NOMO-1 (cell line): ENCODE results near the gene TNFRSF14.

ENCODE experiments used
- DNase-seq, 2 experiments: peaks; one replicate each; lab custom pipeline; 2025; ENCODE audit not compliant: unreplicated experiment in 2 of 2; lab: John Stamatoyannopoulos, UW

TNFRSF14 gene

DNA sequence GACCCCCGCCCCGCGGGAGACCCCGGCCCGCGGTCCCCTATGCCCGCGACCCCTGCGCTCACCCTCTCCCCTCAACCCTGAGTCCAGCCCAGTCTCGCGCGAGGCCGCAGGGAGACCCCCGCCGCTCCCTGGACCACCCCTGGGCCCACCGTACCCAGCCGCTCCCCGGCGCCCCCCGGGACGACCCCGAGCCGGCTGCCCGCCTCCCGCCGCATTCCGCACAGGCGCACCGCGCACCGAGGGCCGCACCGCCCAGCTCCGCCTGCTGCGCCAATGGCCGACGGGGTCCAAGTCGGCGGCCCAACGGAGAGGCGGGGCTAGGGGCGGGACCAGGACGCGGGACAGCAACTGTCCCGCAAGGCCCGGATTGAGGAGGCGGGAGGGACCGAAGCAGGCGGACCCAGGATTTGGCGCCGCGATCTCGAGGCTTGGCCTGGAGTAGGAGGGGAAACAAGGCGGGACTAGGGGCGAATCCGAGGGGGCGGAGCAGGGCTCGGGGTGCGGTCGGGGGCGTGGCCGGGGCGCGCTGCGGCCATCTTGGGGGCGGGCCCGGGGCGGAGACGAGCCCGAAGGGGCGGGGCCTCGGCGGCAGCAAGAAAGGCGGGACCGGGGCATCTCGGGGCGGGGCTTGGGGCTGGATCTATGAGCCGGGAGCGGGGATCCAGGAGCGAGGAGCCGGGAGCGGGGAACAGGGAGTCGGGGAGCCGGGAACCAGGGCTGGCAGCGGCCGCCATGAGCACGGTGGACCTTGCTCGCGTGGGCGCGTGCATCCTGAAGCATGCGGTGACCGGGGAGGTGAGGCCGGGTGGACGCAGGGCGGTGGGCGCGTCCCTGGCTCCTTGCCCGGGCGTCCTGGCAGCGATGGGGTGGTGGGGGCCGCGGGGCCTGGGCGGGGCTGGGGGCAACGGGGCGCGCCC, 30.2 kb downstream of the TNFRSF14 start, which contains the start of gene PRXL2B:
TSS of gene PRXL2B (plus strand) at position 624 of the 917 bp plus-strand sequence. CDS start at position 733, 109 bp downstream.
- peak; percentile 97 to 98 for DNase-seq

DNA sequence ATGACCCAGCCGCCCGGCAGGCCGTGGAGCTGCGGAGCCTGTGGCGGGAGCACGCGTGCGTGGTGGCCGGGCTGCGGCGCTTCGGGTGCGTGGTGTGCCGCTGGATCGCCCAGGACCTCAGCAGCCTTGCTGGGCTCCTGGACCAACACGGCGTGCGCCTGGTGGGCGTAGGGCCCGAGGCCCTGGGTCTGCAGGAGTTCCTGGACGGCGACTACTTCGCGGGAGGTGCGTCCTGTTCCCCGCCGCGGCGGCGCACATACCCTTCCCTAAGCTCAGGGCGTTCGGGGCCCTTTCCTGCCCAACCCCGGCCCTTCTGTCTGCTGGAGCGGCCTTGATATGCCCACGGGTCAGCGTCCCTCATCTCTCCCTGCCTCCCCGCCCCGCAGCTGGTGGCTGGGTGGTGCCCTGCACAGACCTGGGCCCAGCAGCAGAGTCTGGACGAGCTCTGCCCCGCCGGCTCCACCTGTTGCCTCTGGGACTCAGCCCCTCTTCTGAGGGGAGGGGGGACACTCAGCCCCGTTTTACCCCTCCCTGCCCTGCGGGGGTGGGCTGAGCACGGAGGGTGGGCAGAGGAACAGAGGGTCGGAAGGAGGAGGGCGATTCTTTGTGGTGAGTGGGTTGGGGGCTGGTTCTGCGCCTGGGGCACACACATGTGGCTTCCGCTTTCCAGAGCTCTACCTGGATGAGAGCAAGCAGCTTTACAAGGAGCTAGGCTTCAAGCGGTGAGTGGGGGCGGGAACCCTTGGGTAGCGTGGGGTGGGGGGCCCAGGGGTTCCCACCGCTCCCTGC, 31.1 kb downstream of the TNFRSF14 start:
- DNase-seq: peak in 1 of 2 experiments; percentile 5

DNA sequence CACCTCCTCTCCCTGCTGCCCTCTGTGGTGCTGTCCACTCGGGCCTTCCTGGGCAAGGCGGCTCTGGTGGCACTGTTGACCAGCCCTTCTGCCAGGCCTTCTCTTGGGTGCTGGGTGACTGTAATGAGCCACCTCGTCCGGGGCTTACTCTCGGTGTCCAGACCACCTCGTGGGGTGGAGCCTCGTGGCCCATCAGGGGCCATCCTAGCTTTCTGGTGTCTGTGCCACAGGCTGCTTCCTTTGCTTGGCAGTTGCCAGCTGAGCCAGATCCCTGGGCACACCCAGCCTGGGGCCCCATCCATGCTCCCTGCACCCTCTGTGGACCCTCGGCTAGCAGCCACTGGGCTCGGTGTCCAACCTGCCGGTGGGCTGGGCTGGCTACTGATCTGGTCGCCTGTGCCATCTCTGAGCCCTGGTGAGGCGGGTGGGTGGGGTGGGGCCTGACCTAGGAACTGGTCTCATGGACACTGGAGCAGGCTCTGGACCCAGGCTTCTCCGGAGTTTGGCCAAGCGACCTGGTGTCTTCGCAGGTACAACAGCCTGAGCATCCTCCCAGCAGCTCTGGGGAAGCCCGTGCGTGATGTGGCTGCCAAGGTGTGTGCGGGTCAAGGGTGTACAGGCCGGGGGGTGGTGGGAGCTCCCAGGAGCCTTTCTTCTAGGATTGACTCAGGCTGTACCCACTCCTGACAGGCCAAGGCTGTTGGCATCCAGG, 31.8 kb downstream of the TNFRSF14 start:
- no peak for DNase-seq

DNA sequence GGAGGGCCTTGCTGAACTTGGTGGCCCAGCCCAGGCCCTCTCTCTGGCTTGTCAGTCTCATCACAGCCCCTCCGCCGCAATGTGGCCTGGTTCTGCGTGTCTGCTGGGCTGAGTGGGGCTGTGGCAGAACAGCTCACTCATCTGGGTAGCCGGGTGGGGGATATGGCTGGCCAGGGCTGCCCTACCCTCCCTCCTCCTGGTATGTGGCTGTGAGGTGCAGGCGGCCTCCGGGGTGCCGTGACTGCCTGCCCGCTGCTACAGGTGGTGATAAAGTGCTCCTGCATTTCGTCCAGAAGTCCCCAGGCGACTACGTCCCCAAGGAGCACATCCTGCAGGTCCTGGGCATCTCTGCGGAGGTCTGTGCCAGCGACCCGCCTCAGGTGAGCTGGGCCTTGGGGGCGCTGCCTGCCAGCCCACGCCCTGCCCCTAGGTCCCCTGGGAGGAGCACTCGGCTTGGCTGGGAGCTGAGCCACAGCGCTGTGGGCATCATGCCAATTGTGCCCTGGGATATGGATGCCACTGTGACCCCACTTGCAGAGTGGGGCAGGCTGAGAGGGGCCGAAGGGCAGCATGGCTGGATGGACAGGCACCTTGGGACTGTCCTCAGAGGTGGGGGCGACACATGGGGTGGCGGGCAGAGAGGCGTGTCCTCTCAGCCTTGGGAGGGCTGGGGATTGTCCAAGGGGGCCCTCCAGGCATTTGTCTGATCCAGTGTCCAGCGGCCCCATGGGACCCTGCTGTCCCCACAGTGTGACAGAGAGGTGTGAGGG, 32.7 kb downstream of the TNFRSF14 start:
- DNase-seq: no peak

DNA sequence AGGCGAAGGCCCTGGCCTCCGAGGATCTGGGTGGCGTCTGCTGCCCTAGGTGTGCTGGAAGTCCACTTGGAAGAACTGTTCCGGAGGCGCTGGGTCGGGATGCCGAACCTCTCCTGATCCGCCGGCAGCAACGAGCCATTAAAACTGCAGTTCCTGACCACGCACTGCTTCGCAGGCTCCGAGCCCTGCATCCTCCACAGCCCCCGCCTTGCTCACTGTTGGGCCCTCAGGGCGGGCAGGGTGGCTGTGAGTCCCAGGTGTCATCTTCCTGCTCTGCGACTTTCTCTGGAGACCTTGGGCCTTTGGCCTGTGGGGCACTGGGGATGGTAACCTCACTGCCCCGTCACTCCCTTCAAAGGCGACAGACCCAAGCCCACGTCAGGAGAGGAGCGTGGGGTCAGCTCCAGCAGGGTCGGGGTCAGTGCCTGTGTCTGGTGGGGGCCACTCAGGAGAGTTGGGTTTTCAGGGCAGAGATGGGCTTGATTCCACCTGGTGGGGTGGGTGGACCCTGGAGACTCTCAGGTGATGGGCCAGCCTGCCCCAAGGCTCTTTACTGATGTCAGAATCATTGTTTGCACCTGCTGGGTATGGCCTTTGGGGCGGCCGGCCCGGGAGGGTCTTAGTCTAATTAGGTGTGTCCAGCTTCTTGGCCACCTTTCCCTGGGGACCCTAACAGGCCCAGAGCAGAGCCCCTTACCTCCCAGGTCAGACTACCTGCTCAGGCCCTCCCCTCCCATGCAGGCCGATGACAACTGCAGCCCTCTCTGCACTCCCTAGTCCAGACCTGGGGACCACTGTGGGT, 33.5 kb downstream of the TNFRSF14 start:
- no peak for DNase-seq

DNA sequence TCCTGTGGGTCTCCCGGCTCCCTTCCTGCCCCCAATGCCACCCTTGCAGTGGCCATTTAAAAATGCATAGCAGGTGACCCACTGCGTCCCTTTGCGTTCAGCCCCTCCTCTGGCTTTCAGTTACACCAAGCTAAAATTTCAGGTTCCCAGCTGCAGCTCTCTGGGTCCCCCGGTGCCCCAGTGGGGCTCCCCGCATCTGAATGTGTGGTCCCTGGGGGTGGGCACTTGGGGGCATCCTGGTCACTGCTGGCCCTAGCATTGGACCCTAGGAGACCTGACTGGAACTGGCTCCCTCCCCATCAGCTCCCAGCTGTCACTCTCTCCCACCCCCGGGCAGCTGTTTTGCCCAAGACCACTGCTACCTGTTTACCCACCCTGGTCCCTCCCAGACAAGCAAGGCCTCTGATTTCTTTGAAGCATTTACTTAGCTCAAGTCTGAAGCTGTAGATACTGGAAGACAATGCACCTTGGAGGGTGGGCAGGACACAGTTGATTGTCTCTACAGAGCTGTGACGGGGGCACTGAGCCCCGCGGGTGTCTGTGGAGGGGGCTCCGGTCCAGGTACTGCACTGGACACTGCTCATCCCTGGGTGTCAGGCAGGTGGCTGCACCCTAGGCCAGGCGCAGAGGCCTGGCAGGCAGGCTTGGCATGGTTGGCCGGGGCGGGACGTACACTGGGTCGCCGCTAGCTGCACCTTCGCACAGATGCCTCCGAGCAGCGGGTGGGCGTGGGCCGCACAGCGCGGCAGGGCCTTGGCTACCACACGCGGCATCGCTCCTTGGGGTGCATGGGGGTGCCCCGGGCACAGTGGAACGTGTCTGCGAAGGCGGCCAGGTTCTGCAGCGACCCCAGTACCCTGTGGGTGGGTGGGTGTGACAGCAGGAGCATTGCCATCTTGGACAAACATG, 34.3 kb downstream of the TNFRSF14 start:
- DNase-seq: no peak

DNA sequence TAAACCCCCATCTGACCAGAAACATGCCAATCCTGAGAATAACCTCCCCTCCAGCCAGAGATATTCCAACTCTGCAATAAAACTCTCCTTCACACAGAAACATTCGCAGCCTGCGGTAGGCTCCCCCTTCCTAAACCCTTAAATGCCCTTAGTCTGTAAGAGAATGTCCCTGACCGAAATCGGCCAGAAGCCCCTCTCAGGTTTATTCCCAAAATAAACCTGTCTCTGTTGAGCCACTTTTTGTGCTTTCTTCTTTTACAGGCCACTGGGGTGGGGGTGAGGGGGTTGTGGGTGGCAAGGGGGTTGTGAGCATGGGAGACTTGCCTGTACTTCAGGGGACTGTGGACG, 35.0 kb downstream of the TNFRSF14 start:
- DNase-seq: no peak

DNA sequence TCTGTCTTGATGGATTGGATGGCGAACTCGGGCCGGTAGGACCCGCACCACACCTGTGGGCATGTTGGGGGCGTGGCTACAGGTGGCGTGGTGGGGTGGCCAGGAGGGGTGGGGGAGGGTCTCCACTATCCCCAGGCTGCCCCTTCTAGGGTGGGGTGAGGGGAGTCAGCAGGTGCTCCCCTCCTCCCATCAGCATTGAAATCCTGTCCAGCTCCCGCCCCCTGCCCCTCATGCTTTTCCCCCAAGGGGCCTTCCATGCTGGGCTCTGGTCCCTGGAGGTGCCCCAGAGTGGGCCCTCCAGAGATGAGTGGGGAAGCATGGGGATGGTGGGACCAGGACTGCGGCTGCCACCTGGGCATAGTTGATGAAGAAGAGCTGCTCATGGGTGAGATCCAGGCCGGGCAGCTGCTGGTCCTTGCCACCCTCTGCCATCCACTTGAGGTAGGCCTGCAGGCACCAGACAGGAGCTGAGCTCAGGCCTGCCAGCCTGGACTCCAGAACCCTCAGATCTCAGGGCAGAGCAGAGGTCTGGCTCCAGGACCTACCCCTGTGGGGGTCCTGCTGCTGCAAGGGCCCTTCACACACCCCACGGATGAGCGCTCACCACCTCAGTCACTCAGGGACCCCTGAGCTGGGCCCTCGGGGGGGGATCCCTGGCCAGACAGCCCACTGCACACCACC, 35.5 kb downstream of the TNFRSF14 start:
- DNase-seq: no peak

DNA sequence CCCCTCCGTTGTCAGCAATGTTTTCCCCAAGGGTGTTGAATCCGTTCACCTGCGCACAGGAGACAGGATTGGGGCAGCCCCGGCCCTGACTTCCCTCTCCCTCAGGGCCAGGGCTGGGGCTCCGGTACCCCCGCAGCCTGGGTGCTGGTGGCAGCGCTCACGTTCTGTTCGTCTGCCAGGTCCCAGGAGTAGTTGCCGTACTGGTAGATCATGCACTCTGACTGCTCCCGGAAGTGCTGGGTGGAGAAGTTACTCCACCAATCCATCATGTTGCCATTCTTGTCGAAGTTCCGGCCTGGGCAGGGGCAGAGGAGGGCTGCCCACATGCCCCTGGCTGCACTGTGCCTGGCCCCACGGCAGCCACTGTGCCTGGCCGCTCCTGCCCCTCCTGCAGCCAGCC, 36.5 kb downstream of the TNFRSF14 start:
- DNase-seq: peak in 1 of 2 experiments; percentile 2

DNA sequence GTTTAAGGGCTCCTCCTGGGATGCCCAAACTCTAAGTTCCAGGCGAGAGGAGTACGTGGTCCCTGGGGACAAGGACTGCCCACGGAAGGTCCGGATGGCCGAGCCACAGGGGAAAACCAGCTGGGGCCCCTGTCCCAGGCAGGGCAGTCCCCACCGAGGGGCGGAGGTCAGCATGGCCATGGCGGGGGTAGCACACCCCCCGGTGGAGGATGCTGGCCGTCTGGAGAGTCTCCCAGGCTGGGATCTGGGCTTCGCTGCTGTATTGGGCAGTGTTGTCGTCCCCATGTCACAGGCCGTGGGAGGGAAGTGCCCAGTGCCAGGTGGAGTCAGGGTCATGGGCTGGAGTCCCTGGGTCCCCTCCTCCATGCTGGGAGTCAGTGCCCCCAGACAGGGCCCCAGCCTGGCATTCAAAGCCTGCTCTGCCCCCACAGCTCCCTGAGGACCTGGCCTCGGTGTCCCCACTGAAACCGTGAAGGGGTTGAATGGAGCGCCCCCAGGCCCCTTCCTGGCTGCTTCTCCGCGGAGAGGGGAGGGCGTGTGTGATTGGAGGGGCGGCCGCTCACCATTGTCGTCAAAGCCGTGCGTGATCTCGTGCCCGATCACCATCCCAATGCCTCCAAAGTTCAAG, 37.2 kb downstream of the TNFRSF14 start:
- DNase-seq: no peak

DNA sequence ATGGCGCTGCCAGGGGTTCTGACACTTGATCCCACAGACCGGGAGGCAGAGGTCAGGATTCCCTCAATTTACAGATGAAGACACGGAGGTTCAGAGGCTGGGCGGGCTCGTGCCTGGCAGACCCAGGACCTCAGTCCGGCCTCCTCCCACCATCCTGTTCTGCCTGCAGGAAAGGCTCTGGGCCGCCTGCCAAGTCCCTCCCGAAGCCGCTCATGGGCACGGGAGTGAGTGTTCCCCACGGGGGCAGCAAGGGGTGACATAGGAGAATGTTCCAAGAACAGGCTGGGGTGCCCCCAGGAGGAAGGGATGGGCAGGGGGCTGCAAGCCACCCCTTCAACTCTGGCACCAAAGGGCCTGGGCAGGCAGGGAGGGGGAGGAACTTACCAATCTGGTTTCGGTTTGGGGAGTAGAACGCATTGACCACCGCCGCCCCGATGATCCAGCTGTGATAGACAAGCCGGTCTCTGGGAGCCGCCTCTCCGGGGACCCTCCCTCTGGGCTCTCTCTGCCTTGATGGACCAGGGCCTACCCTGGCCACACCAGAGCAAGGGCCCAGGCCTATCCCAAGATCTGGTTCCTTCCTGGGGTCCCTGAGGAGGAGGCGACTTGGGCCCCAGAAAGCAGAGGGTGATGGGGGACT, 38.0 kb downstream of the TNFRSF14 start:
- no peak for DNase-seq

DNA sequence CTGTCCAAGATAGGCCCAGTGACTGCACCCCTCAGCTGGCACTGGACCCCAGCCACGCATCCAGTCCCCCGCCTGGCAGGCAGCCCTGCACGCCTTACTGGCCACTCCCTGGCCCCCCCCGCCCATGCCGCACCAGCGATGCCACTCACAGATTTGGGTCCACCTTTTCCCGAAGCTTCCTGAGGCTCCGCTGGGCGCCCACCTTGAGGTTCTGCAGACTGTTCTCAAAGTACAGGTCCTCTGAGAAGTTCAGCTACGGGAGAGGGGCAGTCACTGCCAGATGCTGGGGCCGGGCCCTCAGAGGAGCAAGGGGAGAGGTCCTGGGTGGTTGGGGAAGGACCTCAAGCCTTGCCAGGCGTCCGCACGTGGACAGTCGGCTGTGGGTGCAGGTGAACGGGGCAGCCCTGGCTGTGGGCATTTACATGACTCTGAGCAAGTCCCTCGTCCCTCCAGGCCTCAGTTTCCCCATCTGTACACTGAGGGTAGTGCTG, 38.5 kb downstream of the TNFRSF14 start:
- DNase-seq: no peak

DNA sequence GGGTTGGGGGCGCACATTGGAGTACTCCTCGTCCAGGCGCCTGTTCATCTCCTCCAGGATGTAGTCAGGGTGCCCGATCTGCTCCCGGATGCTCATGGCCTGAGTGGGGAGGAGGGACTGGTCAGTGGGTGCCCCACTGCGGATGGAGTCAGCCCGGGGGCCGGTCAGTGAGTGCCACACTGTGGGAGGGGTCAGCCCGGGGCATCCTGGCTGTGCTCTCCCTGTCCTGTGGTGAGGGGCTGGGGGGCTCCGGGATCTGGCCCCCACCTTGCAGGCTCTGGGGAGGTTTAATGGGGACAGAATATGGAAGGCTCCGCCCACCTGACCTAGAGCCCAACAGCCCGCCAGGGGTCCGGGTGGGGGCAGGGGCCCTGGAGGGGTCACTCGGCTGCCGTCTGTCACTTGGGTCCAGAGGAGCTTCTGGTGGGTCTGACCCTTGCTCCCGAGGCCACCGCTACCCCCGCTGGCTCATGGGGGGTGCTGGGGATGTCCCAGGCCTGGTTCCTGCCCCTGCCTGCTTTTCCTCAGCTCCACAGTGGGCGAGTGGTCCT, 39.2 kb downstream of the TNFRSF14 start:
- no peak for DNase-seq

DNA sequence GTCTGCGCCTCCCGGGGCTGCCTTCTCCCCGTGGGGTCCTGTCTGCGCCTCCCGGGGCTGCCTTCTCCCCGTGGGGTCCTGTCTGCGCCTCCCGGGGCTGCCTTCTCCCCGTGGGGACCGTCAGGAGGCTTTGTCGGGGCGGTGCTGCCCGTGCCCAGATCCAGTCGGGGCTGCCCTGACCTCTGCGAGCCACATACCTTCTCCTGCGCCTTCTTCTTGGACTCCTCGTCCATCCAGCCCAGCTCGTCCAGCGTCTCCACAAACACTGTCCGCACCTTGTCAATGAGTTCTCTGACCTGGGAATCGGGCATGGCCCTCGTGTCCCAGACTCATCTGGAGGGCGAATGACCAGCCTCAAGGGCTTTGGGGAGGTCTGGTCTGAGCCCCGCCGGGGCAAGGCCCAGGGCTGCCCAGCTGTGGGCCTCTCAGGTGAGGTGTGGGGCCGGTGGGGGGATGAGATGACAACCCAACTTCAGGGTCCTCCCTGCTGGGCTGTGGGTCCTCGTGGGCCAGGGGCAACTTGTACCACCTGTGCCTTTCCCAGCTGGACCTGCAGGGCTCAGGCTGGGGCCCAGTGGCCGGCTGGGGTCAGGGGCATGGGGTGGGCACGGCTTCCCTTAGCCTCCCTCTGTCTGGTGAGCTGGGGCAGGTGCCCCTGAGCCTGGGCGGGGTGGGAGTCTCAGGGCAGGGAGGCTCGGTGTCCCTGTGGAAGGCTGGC, 39.8 kb downstream of the TNFRSF14 start:
- DNase-seq: no peak

DNA sequence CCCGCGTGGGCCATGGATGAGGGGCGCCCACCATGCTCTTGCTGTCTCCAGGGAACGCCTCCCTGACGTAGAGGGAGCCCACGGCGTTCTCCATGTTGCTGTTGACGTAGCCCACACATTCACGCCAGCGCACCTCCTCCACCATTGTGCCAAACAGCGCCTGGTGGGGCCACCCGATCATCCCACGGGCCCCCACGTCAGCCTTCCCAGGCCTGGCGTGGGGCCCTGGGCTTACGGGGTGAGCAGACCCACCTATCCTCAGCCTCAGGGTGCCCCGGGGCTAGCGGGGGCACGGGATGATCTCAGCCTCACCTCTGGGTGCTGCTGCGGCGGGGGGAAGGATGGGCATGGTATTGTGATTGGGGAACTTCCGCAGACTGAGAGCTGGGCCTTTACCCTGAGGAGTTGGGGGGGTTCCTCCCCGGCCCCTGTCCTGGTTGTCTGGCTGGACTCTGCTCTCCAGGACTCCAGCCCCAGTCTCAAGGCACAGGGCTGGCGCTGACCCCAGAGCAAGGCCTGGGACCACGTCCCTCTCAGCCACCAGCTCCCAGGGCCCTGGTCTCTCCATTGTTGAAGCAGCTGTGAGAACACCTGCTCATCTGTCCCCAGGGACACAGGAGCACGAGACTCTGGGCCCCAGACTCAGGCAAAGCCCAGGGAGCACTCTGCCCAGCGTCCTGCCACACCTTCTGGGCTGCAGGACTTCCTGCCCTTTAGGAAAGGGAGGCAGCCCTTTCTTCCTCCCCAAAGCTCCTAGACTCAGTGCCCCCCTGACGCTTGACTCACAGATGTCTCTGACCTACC, 40.6 kb downstream of the TNFRSF14 start:
- DNase-seq: no peak
